ENCODE data around the gene INAVA. TPM values are rescaled to one million over a fixed set of nuclear protein-coding genes. Genes with fewer than 3 reads are reported as not detected.

The INAVA gene
- total RNA-seq, 4 donors from 2014 or later = 33.8 to 492 (median 332) TPM

DNA sequence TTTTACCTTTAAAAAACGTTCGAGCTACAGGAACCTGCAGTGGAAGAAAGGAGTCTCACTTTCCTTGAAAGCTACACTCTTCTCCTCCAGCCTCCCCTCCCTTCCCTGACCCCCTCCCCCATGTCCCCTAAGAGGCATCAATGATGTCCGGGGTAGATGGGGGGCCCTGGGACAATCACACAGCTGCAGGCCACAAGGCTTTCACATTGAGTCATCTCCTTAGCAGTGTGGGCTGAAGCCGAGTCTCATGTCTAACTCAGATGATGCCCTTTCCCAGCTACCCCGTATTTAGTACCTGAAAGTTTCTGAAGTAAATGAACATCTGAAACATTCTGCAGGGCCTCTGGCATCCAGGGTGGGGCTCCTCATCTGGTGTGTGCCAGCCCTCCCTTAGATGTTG is 28.2 kb upstream of the INAVA start:
- Histone ChIP-seq H3K4me3 (no peak overlapping the region), H3K4me1 (peaks cover 0 to 3% (median 1%) of the 10 kb centered on the region in 4 donors), H3K27me3 (no peaks in the 10 kb centered on the region), H3K36me3 (peaks cover 0 to 8% (median 0%) of the 10 kb centered on the region in 3 donors), H3K9me3 (no peaks in the 10 kb centered on the region), H3K27ac (peak overlapping the region in 1 of 4 donors; percentile 23)
- peak in 1 of 3 donors; percentile 54 for DNase-seq
- no peak for TF ChIP-seq POLR2A (IDR thresholded peaks at IDR 0.05)
- TF ChIP-seq, protein P1, sequence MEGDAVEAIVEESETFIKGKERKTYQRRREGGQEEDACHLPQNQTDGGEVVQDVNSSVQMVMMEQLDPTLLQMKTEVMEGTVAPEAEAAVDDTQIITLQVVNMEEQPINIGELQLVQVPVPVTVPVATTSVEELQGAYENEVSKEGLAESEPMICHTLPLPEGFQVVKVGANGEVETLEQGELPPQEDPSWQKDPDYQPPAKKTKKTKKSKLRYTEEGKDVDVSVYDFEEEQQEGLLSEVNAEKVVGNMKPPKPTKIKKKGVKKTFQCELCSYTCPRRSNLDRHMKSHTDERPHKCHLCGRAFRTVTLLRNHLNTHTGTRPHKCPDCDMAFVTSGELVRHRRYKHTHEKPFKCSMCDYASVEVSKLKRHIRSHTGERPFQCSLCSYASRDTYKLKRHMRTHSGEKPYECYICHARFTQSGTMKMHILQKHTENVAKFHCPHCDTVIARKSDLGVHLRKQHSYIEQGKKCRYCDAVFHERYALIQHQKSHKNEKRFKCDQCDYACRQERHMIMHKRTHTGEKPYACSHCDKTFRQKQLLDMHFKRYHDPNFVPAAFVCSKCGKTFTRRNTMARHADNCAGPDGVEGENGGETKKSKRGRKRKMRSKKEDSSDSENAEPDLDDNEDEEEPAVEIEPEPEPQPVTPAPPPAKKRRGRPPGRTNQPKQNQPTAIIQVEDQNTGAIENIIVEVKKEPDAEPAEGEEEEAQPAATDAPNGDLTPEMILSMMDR (IDR thresholded peaks at IDR 0.05) = no peak

- Histone ChIP-seq H3K4me3 (no peak overlapping the region), H3K27ac (peak overlapping the region in 1 of 4 donors; percentile 23), H3K27me3 (peaks cover 0 to 1% of the 10 kb centered on the region in 2 donors), H3K4me1 (peaks cover 0 to 3% (median 1%) of the 10 kb centered on the region in 4 donors), H3K9me3 (no peaks in the 10 kb centered on the region), H3K36me3 (peaks cover 0 to 8% (median 0%) of the 10 kb centered on the region in 3 donors)
- no peak for TF ChIP-seq POLR2A (IDR thresholded peaks at IDR 0.05)
- TF ChIP-seq, protein P1 (IDR thresholded peaks at IDR 0.05) = no peak
- DNase-seq = no peak
Measured at GRCh38 chr1:200867018-200867811, 27.5 kb upstream of the INAVA start.

GRCh38 chr1:200869376-200869752 is 25.3 kb upstream of the INAVA start:
- Histone ChIP-seq H3K27me3 (peaks cover 0 to 23% of the 10 kb centered on the region in 2 donors), H3K4me1 (peaks cover 0 to 15% (median 11%) of the 10 kb centered on the region in 4 donors), H3K4me3 (no peak overlapping the region), H3K9me3 (no peaks in the 10 kb centered on the region), H3K27ac (peak overlapping the region in 1 of 4 donors; percentile 56), H3K36me3 (no peaks in the 10 kb centered on the region)
- TF ChIP-seq, protein P1 (IDR thresholded peaks at IDR 0.05) = no peak
- no peak for TF ChIP-seq POLR2A (IDR thresholded peaks at IDR 0.05)
- DNase-seq = no peak

- Histone ChIP-seq H3K9me3 (no peaks in the 10 kb centered on the region), H3K4me1 (peaks cover 0 to 15% (median 11%) of the 10 kb centered on the region in 4 donors), H3K27me3 (peaks cover 0 to 23% of the 10 kb centered on the region in 2 donors), H3K27ac (peak overlapping the region in 1 of 4 donors; percentile 56), H3K36me3 (no peaks in the 10 kb centered on the region), H3K4me3 (no peak overlapping the region)
- peak in 2 of 3 donors; percentile 60 to 62 for DNase-seq
- TF ChIP-seq, protein P1 (IDR thresholded peaks at IDR 0.05) = no peak
- TF ChIP-seq POLR2A (IDR thresholded peaks at IDR 0.05) = no peak
Measured at GRCh38 chr1:200869753-200870391, 24.8 kb upstream of the INAVA start.

DNA sequence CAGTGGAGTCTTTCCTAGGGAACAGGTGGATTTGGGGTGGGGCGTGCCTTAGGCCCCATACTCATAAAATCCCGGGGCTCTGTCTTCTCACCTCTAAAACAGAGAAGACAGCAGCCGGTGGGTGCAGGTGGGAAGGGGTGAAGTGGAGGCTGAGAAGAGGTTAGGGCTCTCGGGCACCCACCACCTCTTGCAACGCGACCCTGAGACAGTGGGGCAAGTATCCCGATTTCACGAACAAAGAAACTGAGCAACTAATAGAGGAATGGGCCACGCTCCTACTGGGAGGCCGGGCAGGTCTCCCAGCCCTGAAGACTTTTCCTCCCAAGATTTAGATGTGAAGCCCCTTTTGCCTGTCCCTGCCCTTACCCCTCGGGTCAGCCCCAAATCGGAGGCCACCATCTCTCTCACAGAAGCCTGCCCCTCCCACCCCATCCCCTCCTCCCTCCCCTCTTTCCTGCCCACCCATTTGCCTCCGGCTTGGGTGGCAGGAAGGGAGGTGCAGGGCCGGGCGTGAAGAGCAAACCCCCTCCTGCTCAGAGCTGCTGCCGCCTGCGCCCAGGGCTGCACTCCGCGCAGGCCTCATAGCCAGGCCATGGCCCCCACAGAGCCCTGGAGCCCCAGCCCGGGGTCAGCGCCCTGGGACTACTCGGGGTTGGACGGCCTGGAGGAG is 22.1 kb upstream of the INAVA start, which contains the start of gene GPR25:
TSS of gene GPR25 (plus strand) at position 536 of the 670 bp plus-strand sequence. CDS start at position 593, 57 bp downstream.
- Histone ChIP-seq H3K4me1 (peaks cover 0 to 15% (median 11%) of the 10 kb centered on the region in 4 donors), H3K27me3 (peaks cover 0 to 23% of the 10 kb centered on the region in 2 donors), H3K9me3 (no peaks in the 10 kb centered on the region), H3K36me3 (no peaks in the 10 kb centered on the region), H3K27ac (peak within 1 kb of the TSS in 1 of 4 donors; percentile 31), H3K4me3 (peak within 1 kb of the TSS; percentile 15 to 45 (median 36))
- no peak for TF ChIP-seq POLR2A (IDR thresholded peaks at IDR 0.05)
- TF ChIP-seq, protein P1 (IDR thresholded peaks at IDR 0.05) = no peak
- DNase-seq = no peak

Measured in Peyer's patch (tissue), 4 donors.